K562 (cell line): ENCODE results near the gene KLC1. TPM values are rescaled to one million over a fixed set of nuclear protein-coding genes. Genes with fewer than 3 reads are reported as not detected.

ENCODE experiments used
- ATAC-seq: fragments of 200-7000 bp; cut with Tn5 transposase; 3 replicates; pipeline ENCODE4 v1.9.1; 2020; ENCODE audit warnings: moderate library complexity
- BruUV-seq: library from RNA; stranded (reverse); fragments of 400-500 nt; replicated peaks from 2 replicates; lab custom pipeline; 2021; lab: Mats Ljungman, UMichigan
- CTCF ChIA-PET: fragments of 300-600 bp; formaldehyde crosslinking; extraction: SDS; loops from one replicate; lab custom pipeline; 2021; ENCODE audit warnings: low intra/inter-chr PET ratio; lab: Yijun Ruan, JAX
- POLR2A ChIA-PET: fragments of 300-600, 350-650 bp; sonication (Branson Sonifier 250); formaldehyde crosslinking; extraction: SDS; loops from one replicate; lab custom pipeline; 2021; ENCODE audit warnings: antibody characterized with exemption, inconsistent platforms; lab: Yijun Ruan, JAX
- DNase-seq, 4 experiments: peaks; one replicate each; pipeline versions ENCODE4 v3.0.0 to v3.0.0-alpha.2; 2011 to 2018; ENCODE audit warnings: low spot score in 3 of 4, mixed read lengths in 3 of 4; ENCODE audit errors: extremely low read depth in 1 of 4
- FAIRE-seq: peaks from 2 replicates; lab custom pipeline; 2011; peaks lifted over from hg19 to GRCh38; lab: Jason Lieb, UNC
- H2AFZ ChIP-seq: 2 replicates; pipeline ENCODE4 v1.6.0; 2011; ENCODE audit warnings: low read depth, low read length, control low read depth, inconsistent platforms
- H3K27ac ChIP-seq: fragments of 200-600 bp; 3 replicates; pipeline ENCODE4 v1.8.0; 2011; ENCODE audit warnings: low read depth, mild to moderate bottlenecking, control low read depth, inconsistent platforms, low read length, moderate library complexity, mixed read lengths; ENCODE audit errors: extremely low read depth
- H3K27me3 ChIP-seq, 2 experiments: fragments of 300-600 bp in 1 of 2; 2 replicates in 1 of 2; 3 replicates in 1 of 2; pipeline versions ENCODE4 v1.6.0 to v1.8.0; 2011; ENCODE audit warnings: inconsistent platforms in 2 of 2, low read length in 2 of 2, mild to moderate bottlenecking in 1 of 2, mixed read lengths in 1 of 2, moderate library complexity in 1 of 2; ENCODE audit not compliant: control insufficient read depth in 2 of 2, insufficient read depth in 2 of 2
- H3K36me3 ChIP-seq: fragments of 300-600 bp; 3 replicates; pipeline ENCODE4 v1.8.0; 2011; ENCODE audit warnings: mild to moderate bottlenecking, low read length, inconsistent platforms; ENCODE audit not compliant: control insufficient read depth, insufficient read depth
- H3K4me1 ChIP-seq, 2 experiments: fragments of 200-600 bp in 1 of 2; replicated peaks in 1 of 2; 2 replicates in 1 of 2; 3 replicates in 1 of 2; pipeline versions ENCODE4 v1.5.1 to v1.8.0; 2011; ENCODE audit warnings: inconsistent platforms in 2 of 2, low read length in 2 of 2, mild to moderate bottlenecking in 1 of 2, mixed read lengths in 1 of 2, moderate library complexity in 1 of 2; ENCODE audit not compliant: control insufficient read depth in 2 of 2, insufficient read depth in 2 of 2
- H3K4me2 ChIP-seq: 2 replicates; pipeline ENCODE4 v1.6.1; 2011; ENCODE audit warnings: low read length, control low read depth, inconsistent platforms, mixed read lengths; ENCODE audit not compliant: insufficient read depth
- H3K4me3 ChIP-seq: fragments of 200-600 bp; sonication (generic), shearing (Covaris generic); 2 replicates; pipeline ENCODE4 v1.5.1; 2016; ENCODE audit warnings: control low read depth, inconsistent platforms
- H3K79me2 ChIP-seq: fragments of 200-600 bp; 3 replicates; pipeline ENCODE4 v1.8.0; 2011; ENCODE audit warnings: low read length, inconsistent platforms; ENCODE audit not compliant: control insufficient read depth, insufficient read depth
- H3K9ac ChIP-seq, 2 experiments: 2 replicates each; pipeline versions ENCODE4 v1.6.0 to v1.6.1; 2011; ENCODE audit warnings: low read depth in 2 of 2, low read length in 2 of 2, control low read depth in 1 of 2, inconsistent platforms in 1 of 2, mild to moderate bottlenecking in 1 of 2, mixed read lengths in 1 of 2; ENCODE audit not compliant: insufficient read depth in 1 of 2
- H3K9me1 ChIP-seq: one replicate; pipeline ENCODE4 v1.6.0; 2011; ENCODE audit warnings: inconsistent platforms, mild to moderate bottlenecking, low read length, moderate library complexity; ENCODE audit not compliant: control insufficient read depth, insufficient read depth
- H3K9me3 ChIP-seq: replicated peaks from 2 replicates; pipeline ENCODE4 v1.5.1; 2011; ENCODE audit warnings: low read depth, low read length, inconsistent platforms; ENCODE audit not compliant: control insufficient read depth, insufficient read depth
- H4K20me1 ChIP-seq: replicated peaks from 2 replicates; pipeline ENCODE4 v1.6.1; 2011; ENCODE audit warnings: low read length, inconsistent platforms, mixed read lengths; ENCODE audit not compliant: control insufficient read depth, insufficient read depth
- BRF1 ChIP-seq: IDR thresholded peaks from 3 replicates; pipeline ENCODE4 v1.6.1; 2011; ENCODE audit warnings: borderline replicate concordance, mild to moderate bottlenecking; ENCODE audit not compliant: insufficient read length; ENCODE audit errors: extremely low read depth
- CREB1 ChIP-seq, 2 experiments: sonication (generic) in 1 of 2; formaldehyde crosslinking in 1 of 2; IDR thresholded peaks; 2 replicates each; pipeline versions ENCODE4 v1.6.1 to v1.8.0; 2012 to 2022; ENCODE audit warnings: inconsistent platforms in 1 of 2, mild to moderate bottlenecking in 1 of 2, missing genetic modification reagents in 1 of 2, moderate library complexity in 1 of 2
- L3MBTL2 ChIP-seq: fragments of 450-650 bp; IDR thresholded peaks from 2 replicates; pipeline ENCODE4 v1.6.1; 2016; ENCODE audit warnings: mild to moderate bottlenecking, moderate library complexity
- PHF20 ChIP-seq: fragments of 450-650 bp; IDR thresholded peaks from 2 replicates; pipeline ENCODE4 v1.6.1; 2018; ENCODE audit not compliant: partially characterized antibody
- RAD21 ChIP-seq, 2 experiments: fragments of 250-450 bp in 1 of 2; fragments of 450-650 bp in 1 of 2; sonication (Bioruptor Pico) in 1 of 2; formaldehyde crosslinking in 1 of 2; IDR thresholded peaks in 1 of 2; conservative IDR thresholded peaks in 1 of 2; 2 replicates each; pipeline versions ENCODE4 v1.4.0 to v1.8.0; 2020 to 2022; ENCODE audit warnings: mild to moderate bottlenecking in 2 of 2, moderate library complexity in 1 of 2
- ZNF551 ChIP-seq: fragments of 250-450 bp; sonication (Bioruptor Pico); IDR thresholded peaks from 2 replicates; pipeline ENCODE4 v1.5.0; 2021; ENCODE audit warnings: mild to moderate bottlenecking, moderate library complexity
- WGBS: fragments of 100-300 bp; shearing (Covaris generic); methylation state at CpG from one replicate; pipeline ENCODE4 v1.1.6; 2016; ENCODE audit warnings: low coverage, mixed read lengths; ENCODE audit not compliant: insufficient coverage; ENCODE audit errors: missing lambda C conversion rate; 5-methylcytosine and 5-hydroxymethylcytosine counted together
- in situ Hi-C: fragments of 300-500 bp; cut with MboI; formaldehyde crosslinking; loops from 4 replicates; pipeline ENCODE4 v1.15.0; 2018; ENCODE audit warnings: inconsistent platforms, mixed read lengths
- intact Hi-C: fragments of 100-400 bp; cut with micrococcal nuclease; formaldehyde crosslinking; loops from 2 replicates; pipeline ENCODE4 v1.14.2; 2022
- polyA plus RNA-seq, 8 experiments: library from polyadenylated mRNA; depleted of rRNA in 4 of 8; stranded (reverse) in 5 of 8; unstranded in 3 of 8; fragments of >200 nt; fragmentation: Nextera tagmentation in 2 of 8; fragmentation: Illumina TruSeq in 1 of 8; extraction: Ambion mirVana in 2 of 8; extraction: Trizol in 1 of 8; gene quantifications; 2 replicates each; pipeline versions ENCODE4 v1.2.1 to v1.2.3, GENCODE V29; 2011 to 2014; ENCODE audit warnings: inconsistent platforms in 1 of 8, missing spikeins in 1 of 8
- total RNA-seq, 7 experiments: library from RNA; depleted of rRNA in 6 of 7; stranded (reverse); fragments of >200 nt in 6 of 7; fragmentation: Illumina TruSeq in 2 of 7; extraction: Trizol in 2 of 7; gene quantifications; 2 replicates each; pipeline versions ENCODE4 v1.2.1 to v1.2.3, GENCODE V29; 2011 to 2021; ENCODE audit warnings: low replicate concordance in 1 of 7
- TF ChIP-seq, protein P1 (sequence below), 2 experiments: fragments of 450-650 bp; conservative IDR thresholded peaks; 2 replicates each; pipeline ENCODE4 v1.6.1; 2017; ENCODE audit warnings: mild to moderate bottlenecking in 2 of 2, moderate library complexity in 2 of 2
- TF ChIP-seq, protein P2 (sequence below), 2 experiments: IDR thresholded peaks; 2 replicates each; pipeline ENCODE4 v1.6.1; 2011; ENCODE audit warnings: borderline replicate concordance in 1 of 2, control low read depth in 1 of 2, low read depth in 1 of 2, low read length in 1 of 2, mild to moderate bottlenecking in 1 of 2, mixed read lengths in 1 of 2, moderate library complexity in 1 of 2; ENCODE audit not compliant: insufficient read depth in 1 of 2, insufficient read length in 1 of 2, poor library complexity in 1 of 2, severe bottlenecking in 1 of 2; ENCODE audit errors: extremely low read depth in 1 of 2
- TF ChIP-seq, protein P3 (sequence below): fragments of 450-650 bp; formaldehyde crosslinking; IDR thresholded peaks from 2 replicates; pipeline ENCODE4 v1.4.0; 2022; ENCODE audit warnings: missing genetic modification characterization
- TF ChIP-seq, protein P4 (sequence below): sonication (generic); formaldehyde crosslinking; IDR thresholded peaks from 2 replicates; pipeline ENCODE4 v1.8.0; 2022; ENCODE audit warnings: mild to moderate bottlenecking, missing genetic modification reagents
- TF ChIP-seq, protein P5 (sequence below): sonication (generic); formaldehyde crosslinking; IDR thresholded peaks from 2 replicates; pipeline ENCODE4 v1.8.0; 2022; ENCODE audit warnings: missing genetic modification reagents, mild to moderate bottlenecking, moderate library complexity, borderline replicate concordance

The KLC1 gene
- total and polyA plus RNA-seq, 9 of the 15 experiments (the other 6 are each of a cell fraction or from before 2014, with no cell fraction given), result 4.9 to 134 (median 54.8) TPM

DNA sequence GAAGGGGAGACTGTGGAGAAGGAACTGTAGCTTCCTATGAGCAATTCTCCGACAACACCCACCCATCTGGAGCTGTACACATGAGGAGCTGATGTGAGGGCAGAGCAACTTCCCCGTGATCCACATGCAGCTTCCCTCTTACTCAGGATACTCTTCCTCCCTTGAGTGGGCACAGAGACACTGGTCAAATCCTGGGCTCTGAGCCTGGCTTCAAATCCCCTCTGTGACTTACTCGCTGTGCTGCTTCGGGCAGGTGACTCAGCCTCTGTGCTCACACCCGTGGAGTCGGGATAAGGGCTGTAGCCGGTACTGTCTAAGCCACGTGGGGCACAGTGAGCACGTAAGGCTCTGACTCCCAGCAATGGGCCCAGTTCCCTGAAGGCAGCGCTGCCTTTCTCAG, 117.7 kb downstream of the KLC1 start:
- H3K4me2 ChIP-seq, result no peak overlapping the region
- peaks cover 0 to 3% of the 10 kb centered on the region in 2 experiments; a peak in 3 of 5 replicates for H3K4me1 ChIP-seq
- DNase-seq (peak in 2 of 4 experiments; percentile 27 to 31), FAIRE-seq (no peak), ATAC-seq (peak; percentile 78)
- H4K20me1 ChIP-seq, result no peaks in the 10 kb centered on the region
- H3K27ac ChIP-seq, result no peak overlapping the region
- in situ Hi-C loops, result no loop called here
- H3K79me2 ChIP-seq, result no peaks in the 10 kb centered on the region
- no TSS peak for BruUV-seq
- ChIA-PET CTCF (no interaction called here), POLR2A (interaction anchor here (1.0 kb wide), 1 partner anchor 12 kb away, joined by 3 read pairs; no protein-coding TSS in a partner anchor)
- peak overlapping the region in 1 of 2 experiments; percentile 76; a peak in 2 of 4 replicates for H3K9ac ChIP-seq
- WGBS, result 11% methylated on average over 9 of the region's 10 CpGs
- H3K36me3 ChIP-seq, result no peaks in the 10 kb centered on the region
- no peaks in the 10 kb centered on the region for H3K9me3 ChIP-seq
- intact Hi-C loops, result no loop called here
- H3K27me3 ChIP-seq, result peaks cover 2 to 11% of the 10 kb centered on the region in 2 experiments; a peak in 3 of 5 replicates
- no peak overlapping the region for H3K4me3 ChIP-seq
- no peaks in the 10 kb centered on the region for H3K9me1 ChIP-seq
- peak overlapping the region; percentile 51; the same call in 1 of the 2 replicates for H2AFZ ChIP-seq
- no peak for TF ChIP-seq CREB1 (IDR thresholded peaks at IDR 0.05)
- TF ChIP-seq CREB1 (CRISPR knock-in tag; IDR thresholded peaks at IDR 0.05), result no peak
- TF ChIP-seq PHF20, result no peak
- TF ChIP-seq RAD21 (CRISPR knock-in tag; conservative IDR thresholded peaks at IDR 0.05 in 1 of 2, IDR thresholded peaks at IDR 0.05 in 1 of 2), result no peak
- TF ChIP-seq, protein P1, sequence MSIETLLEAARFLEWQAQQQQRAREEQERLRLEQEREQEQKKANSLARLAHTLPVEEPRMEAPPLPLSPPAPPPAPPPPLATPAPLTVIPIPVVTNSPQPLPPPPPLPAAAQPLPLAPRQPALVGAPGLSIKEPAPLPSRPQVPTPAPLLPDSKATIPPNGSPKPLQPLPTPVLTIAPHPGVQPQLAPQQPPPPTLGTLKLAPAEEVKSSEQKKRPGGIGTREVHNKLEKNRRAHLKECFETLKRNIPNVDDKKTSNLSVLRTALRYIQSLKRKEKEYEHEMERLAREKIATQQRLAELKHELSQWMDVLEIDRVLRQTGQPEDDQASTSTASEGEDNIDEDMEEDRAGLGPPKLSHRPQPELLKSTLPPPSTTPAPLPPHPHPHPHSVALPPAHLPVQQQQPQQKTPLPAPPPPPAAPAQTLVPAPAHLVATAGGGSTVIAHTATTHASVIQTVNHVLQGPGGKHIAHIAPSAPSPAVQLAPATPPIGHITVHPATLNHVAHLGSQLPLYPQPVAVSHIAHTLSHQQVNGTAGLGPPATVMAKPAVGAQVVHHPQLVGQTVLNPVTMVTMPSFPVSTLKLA (conservative IDR thresholded peaks at IDR 0.05), result 0 out of 4 replicates have a peak, but pooled peaks of 1 of the 2 experiments have one; percentile 38
- TF ChIP-seq L3MBTL2, result peak; percentile 50
- no peak for TF ChIP-seq BRF1
- no peak for TF ChIP-seq ZNF551
- TF ChIP-seq, protein P2, sequence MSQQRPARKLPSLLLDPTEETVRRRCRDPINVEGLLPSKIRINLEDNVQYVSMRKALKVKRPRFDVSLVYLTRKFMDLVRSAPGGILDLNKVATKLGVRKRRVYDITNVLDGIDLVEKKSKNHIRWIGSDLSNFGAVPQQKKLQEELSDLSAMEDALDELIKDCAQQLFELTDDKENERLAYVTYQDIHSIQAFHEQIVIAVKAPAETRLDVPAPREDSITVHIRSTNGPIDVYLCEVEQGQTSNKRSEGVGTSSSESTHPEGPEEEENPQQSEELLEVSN (IDR thresholded peaks at IDR 0.05; ENCODE audit: borderline replicate concordance in 1 of 2, extremely low read depth in 1 of 2, insufficient read depth in 1 of 2, insufficient read length in 1 of 2, low read depth in 1 of 2, low read length in 1 of 2, poor library complexity in 1 of 2, severe bottlenecking in 1 of 2), result peak in 1 of 2 experiments; percentile 52
- TF ChIP-seq, protein P3, sequence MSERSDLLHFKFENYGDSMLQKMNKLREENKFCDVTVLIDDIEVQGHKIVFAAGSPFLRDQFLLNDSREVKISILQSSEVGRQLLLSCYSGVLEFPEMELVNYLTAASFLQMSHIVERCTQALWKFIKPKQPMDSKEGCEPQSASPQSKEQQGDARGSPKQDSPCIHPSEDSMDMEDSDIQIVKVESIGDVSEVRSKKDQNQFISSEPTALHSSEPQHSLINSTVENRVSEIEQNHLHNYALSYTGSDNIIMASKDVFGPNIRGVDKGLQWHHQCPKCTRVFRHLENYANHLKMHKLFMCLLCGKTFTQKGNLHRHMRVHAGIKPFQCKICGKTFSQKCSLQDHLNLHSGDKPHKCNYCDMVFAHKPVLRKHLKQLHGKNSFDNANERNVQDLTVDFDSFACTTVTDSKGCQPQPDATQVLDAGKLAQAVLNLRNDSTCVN (CRISPR knock-in tag), result no peak
- TF ChIP-seq, protein P4, sequence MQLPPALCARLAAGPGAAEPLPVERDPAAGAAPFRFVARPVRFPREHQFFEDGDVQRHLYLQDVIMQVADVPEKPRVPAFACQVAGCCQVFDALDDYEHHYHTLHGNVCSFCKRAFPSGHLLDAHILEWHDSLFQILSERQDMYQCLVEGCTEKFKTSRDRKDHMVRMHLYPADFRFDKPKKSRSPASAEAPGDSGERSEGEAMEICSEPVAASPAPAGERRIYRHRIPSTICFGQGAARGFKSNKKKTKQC (CRISPR knock-in tag), result no peak
- TF ChIP-seq, protein P5, sequence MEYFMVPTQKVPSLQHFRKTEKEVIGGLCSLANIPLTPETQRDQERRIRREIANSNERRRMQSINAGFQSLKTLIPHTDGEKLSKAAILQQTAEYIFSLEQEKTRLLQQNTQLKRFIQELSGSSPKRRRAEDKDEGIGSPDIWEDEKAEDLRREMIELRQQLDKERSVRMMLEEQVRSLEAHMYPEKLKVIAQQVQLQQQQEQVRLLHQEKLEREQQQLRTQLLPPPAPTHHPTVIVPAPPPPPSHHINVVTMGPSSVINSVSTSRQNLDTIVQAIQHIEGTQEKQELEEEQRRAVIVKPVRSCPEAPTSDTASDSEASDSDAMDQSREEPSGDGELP (CRISPR knock-in tag), result no peak
